H1 (cell line): ENCODE measurements around the gene PLXND1. TPM values are rescaled to one million over a fixed set of nuclear protein-coding genes. Genes with fewer than 3 reads are reported as not detected.

Source experiments
- CTCF ChIA-PET: fragments of 300-600 bp; sonication (Branson Sonifier 250); formaldehyde crosslinking; loops from one replicate; lab custom pipeline; 2021; ENCODE audit not compliant: partially characterized antibody; lab: Charles Lee
- POLR2A ChIA-PET: fragments of 300-600 bp; sonication (Branson Sonifier 250); formaldehyde crosslinking; loops from one replicate; lab custom pipeline; 2021; ENCODE audit warnings: inconsistent platforms; ENCODE audit not compliant: partially characterized antibody; lab: Charles Lee
- DNase-seq, 2 experiments: peaks; one replicate each; pipeline versions ENCODE4 v3.0.0 to v3.0.0-alpha.2; 2010 to 2022; ENCODE audit warnings: low spot score in 2 of 2, low read depth in 1 of 2, mixed read lengths in 1 of 2
- FAIRE-seq: peaks from 2 replicates; lab custom pipeline; 2011; peaks lifted over from hg19 to GRCh38; lab: Jason Lieb, UNC
- H2AFZ ChIP-seq: 2 replicates; pipeline ENCODE4 v1.8.1; 2012; ENCODE audit warnings: low read length, inconsistent platforms
- H2AK5ac ChIP-seq: 2 replicates; pipeline ENCODE4 v1.6.1; 2013; ENCODE audit warnings: low read depth, low read length
- H2BK120ac ChIP-seq: replicated peaks from 2 replicates; pipeline ENCODE3; 2013; ENCODE audit warnings: low read depth, low read length, inconsistent platforms
- H2BK12ac ChIP-seq: 2 replicates; pipeline ENCODE4 v1.6.1; 2013; ENCODE audit warnings: low read depth, low read length
- H2BK15ac ChIP-seq: 2 replicates; pipeline ENCODE4 v1.6.1; 2013; ENCODE audit warnings: low read length
- H2BK20ac ChIP-seq: 2 replicates; pipeline ENCODE4 v1.6.1; 2013; ENCODE audit warnings: low read length
- H2BK5ac ChIP-seq: 2 replicates; pipeline ENCODE4 v1.6.1; 2013; ENCODE audit warnings: low read depth, low read length
- H3K14ac ChIP-seq: 2 replicates; pipeline ENCODE4 v1.6.1; 2013; ENCODE audit warnings: inconsistent platforms; ENCODE audit not compliant: insufficient read length
- H3K18ac ChIP-seq: 2 replicates; pipeline ENCODE4 v1.6.1; 2013; ENCODE audit warnings: low read length; ENCODE audit errors: extremely low read depth
- H3K23ac ChIP-seq: 2 replicates; pipeline ENCODE4 v1.6.1; 2013; ENCODE audit warnings: inconsistent platforms; ENCODE audit not compliant: insufficient read length
- H3K23me2 ChIP-seq: 2 replicates; pipeline ENCODE4 v1.6.1; 2013; ENCODE audit warnings: low read depth, low read length
- H3K27ac ChIP-seq: 2 replicates; pipeline ENCODE4 v1.6.1; 2011; ENCODE audit warnings: low read depth, low read length, inconsistent platforms
- H3K27me3 ChIP-seq, 4 experiments: replicated peaks in 1 of 4; 1 replicate in 1 of 4; 2 replicates in 3 of 4; pipeline versions ENCODE4 v1.6.1 to v1.8.1; 2011 to 2013; ENCODE audit warnings: low read length in 3 of 4, mild to moderate bottlenecking in 3 of 4, inconsistent platforms in 2 of 4, mixed read lengths in 2 of 4, moderate library complexity in 1 of 4; ENCODE audit not compliant: control insufficient read depth in 3 of 4, insufficient read depth in 3 of 4; ENCODE audit errors: extremely low read depth in 1 of 4
- H3K36me3 ChIP-seq, 4 experiments: 2 replicates each; pipeline versions ENCODE4 v1.6.1 to v1.8.1; 2011 to 2013; ENCODE audit warnings: mild to moderate bottlenecking in 4 of 4, low read length in 3 of 4, moderate library complexity in 2 of 4, control low read depth in 1 of 4, inconsistent platforms in 1 of 4; ENCODE audit not compliant: insufficient read depth in 4 of 4, control insufficient read depth in 2 of 4
- H3K4ac ChIP-seq: replicated peaks from 2 replicates; pipeline ENCODE3; 2013; ENCODE audit warnings: low read length, low read depth, mixed read lengths, inconsistent platforms; ENCODE audit not compliant: insufficient read length
- H3K4me1 ChIP-seq, 4 experiments: replicated peaks in 1 of 4; 1 replicate in 1 of 4; 2 replicates in 3 of 4; pipeline versions ENCODE4 v1.6.1 to v1.8.1; 2011 to 2013; ENCODE audit warnings: low read length in 3 of 4, inconsistent platforms in 2 of 4, mixed read lengths in 1 of 4; ENCODE audit not compliant: insufficient read depth in 4 of 4, control insufficient read depth in 3 of 4
- H3K4me2 ChIP-seq, 2 experiments: 2 replicates each; pipeline versions ENCODE4 v1.6.1 to v1.8.1; 2011 to 2013; ENCODE audit warnings: low read depth in 2 of 2, low read length in 2 of 2, control low read depth in 1 of 2, inconsistent platforms in 1 of 2, mild to moderate bottlenecking in 1 of 2; ENCODE audit not compliant: insufficient read depth in 1 of 2
- H3K4me3 ChIP-seq, 4 experiments: fragments of 200-600, 300-600 bp in 1 of 4; sonication (generic), shearing (Covaris generic), sonication (Bioruptor Twin) in 1 of 4; 2 replicates each; pipeline versions ENCODE4 v1.5.1 to v1.8.1; 2011 to 2016; ENCODE audit warnings: low read length in 4 of 4, low read depth in 3 of 4, control low read depth in 2 of 4, inconsistent platforms in 2 of 4, mild to moderate bottlenecking in 2 of 4, mixed read lengths in 1 of 4, moderate library complexity in 1 of 4; ENCODE audit not compliant: insufficient read depth in 2 of 4; ENCODE audit errors: extremely low read depth in 1 of 4
- H3K56ac ChIP-seq: replicated peaks from 2 replicates; pipeline ENCODE3; 2013; ENCODE audit warnings: low read depth, mild to moderate bottlenecking, mixed read lengths, low read length, inconsistent platforms; ENCODE audit not compliant: insufficient read length
- H3K79me1 ChIP-seq: 2 replicates; pipeline ENCODE4 v1.6.1; 2013; ENCODE audit warnings: low read depth, low read length, control low read depth
- H3K79me2 ChIP-seq, 2 experiments: 2 replicates each; pipeline versions ENCODE4 v1.6.1 to v1.8.1; 2012 to 2013; ENCODE audit warnings: low read length in 2 of 2, mild to moderate bottlenecking in 2 of 2, inconsistent platforms in 1 of 2; ENCODE audit not compliant: insufficient read depth in 2 of 2, control insufficient read depth in 1 of 2
- H3K9ac ChIP-seq, 4 experiments: replicated peaks in 1 of 4; 1 replicate in 1 of 4; 2 replicates in 3 of 4; pipeline versions ENCODE4 v1.6.1 to v1.8.1; 2011 to 2013; ENCODE audit warnings: low read depth in 3 of 4, low read length in 3 of 4, control low read depth in 2 of 4, mild to moderate bottlenecking in 2 of 4, moderate library complexity in 2 of 4, inconsistent platforms in 1 of 4; ENCODE audit errors: extremely low read depth in 1 of 4
- H3K9me3 ChIP-seq, 2 experiments: 2 replicates each; pipeline versions ENCODE4 v1.6.1 to v1.8.1; 2012 to 2013; ENCODE audit warnings: mild to moderate bottlenecking in 2 of 2, moderate library complexity in 2 of 2, control low read depth in 1 of 2, inconsistent platforms in 1 of 2, low read depth in 1 of 2, low read length in 1 of 2, mixed read lengths in 1 of 2; ENCODE audit not compliant: insufficient read depth in 2 of 2
- H4K20me1 ChIP-seq, 2 experiments: replicated peaks in 1 of 2; 2 replicates each; pipeline versions ENCODE3 to v1.8.1; 2011 to 2013; ENCODE audit warnings: inconsistent platforms in 2 of 2, low read length in 2 of 2, mild to moderate bottlenecking in 1 of 2; ENCODE audit not compliant: insufficient read depth in 2 of 2, control insufficient read depth in 1 of 2
- H4K5ac ChIP-seq: 2 replicates; pipeline ENCODE4 v1.6.1; 2013; ENCODE audit warnings: low read length, low read depth, mixed read lengths, inconsistent platforms; ENCODE audit not compliant: insufficient read length
- H4K8ac ChIP-seq: 2 replicates; pipeline ENCODE4 v1.8.0; 2013; ENCODE audit warnings: mild to moderate bottlenecking, moderate library complexity, low read length, inconsistent platforms; ENCODE audit not compliant: insufficient read depth; ENCODE audit errors: extremely low read depth
- H4K91ac ChIP-seq: replicated peaks from 2 replicates; pipeline ENCODE3; 2013; ENCODE audit warnings: low read length, mixed read lengths, inconsistent platforms; ENCODE audit not compliant: insufficient read length
- BCL11A ChIP-seq, 2 experiments: IDR thresholded peaks; one replicate each; pipeline ENCODE4 v1.6.1; 2011; ENCODE audit warnings: low read depth in 2 of 2, low read length in 2 of 2, mild to moderate bottlenecking in 2 of 2
- BRCA1 ChIP-seq: IDR thresholded peaks from 2 replicates; pipeline ENCODE4 v1.6.1; 2012; ENCODE audit warnings: low read depth, low read length, improper control_type of control experiment
- EZH2 ChIP-seq: fragments of 200-600 bp; sonication (generic); IDR thresholded peaks from 2 replicates; pipeline ENCODE4 v1.7.1; 2012; ENCODE audit warnings: low read depth, mild to moderate bottlenecking, moderate library complexity, low read length, inconsistent platforms; ENCODE audit not compliant: severe bottlenecking
- FOSL1 ChIP-seq: IDR thresholded peaks from 2 replicates; pipeline ENCODE4 v1.6.1; 2011; ENCODE audit warnings: mild to moderate bottlenecking, low read depth, low read length, moderate library complexity; ENCODE audit not compliant: insufficient read depth
- GABPA ChIP-seq: IDR thresholded peaks from 2 replicates; pipeline ENCODE4 v1.6.1; 2011; ENCODE audit warnings: mild to moderate bottlenecking, low read length, moderate library complexity, borderline replicate concordance; ENCODE audit not compliant: insufficient read depth
- GTF2F1 ChIP-seq: IDR thresholded peaks from 2 replicates; pipeline ENCODE4 v1.6.1; 2012; ENCODE audit warnings: low read depth, low read length, improper control_type of control experiment, borderline replicate concordance
- RNF2 ChIP-seq: fragments of 200-900, 300-1000 bp; sonication (generic); IDR thresholded peaks from 2 replicates; pipeline ENCODE4 v1.7.1; 2016; ENCODE audit warnings: borderline replicate concordance, low read depth, mild to moderate bottlenecking, antibody characterized with exemption, low read length; ENCODE audit not compliant: poor library complexity, severe bottlenecking; ENCODE audit errors: missing control alignments
- SP1 ChIP-seq: IDR thresholded peaks from 2 replicates; pipeline ENCODE4 v1.6.1; 2011; ENCODE audit warnings: low read depth, low read length
- WGBS, 2 experiments: shearing (Covaris generic) in 1 of 2; methylation state at CpG; one replicate each; pipeline versions ENCODE4 v1.1.6 to v1.1.7; 2013 to 2015; ENCODE audit warnings: low lambda C conversion rate in 2 of 2, mixed read lengths in 2 of 2, inconsistent platforms in 1 of 2, low coverage in 1 of 2, missing lambda C conversion rate in 1 of 2; ENCODE audit not compliant: insufficient replicate concordance in 2 of 2, insufficient coverage in 1 of 2, insufficient read length in 1 of 2; ENCODE audit errors: extremely low coverage in 1 of 2, missing lambda C conversion rate in 1 of 2; 5-methylcytosine and 5-hydroxymethylcytosine counted together
- polyA plus RNA-seq, 7 experiments: library from polyadenylated mRNA; depleted of rRNA in 3 of 7; stranded (reverse) in 5 of 7; unstranded in 2 of 7; fragments of >200 nt in 5 of 7; fragments of 200-250 nt in 2 of 7; gene quantifications; 1 replicate in 5 of 7; 2 replicates in 1 of 7; 4 replicates in 1 of 7; pipeline versions ENCODE4 v1.2.1 to v1.2.3, GENCODE V29; 2011 to 2013; ENCODE audit warnings: missing spikeins in 2 of 7, mixed read lengths in 2 of 7
- total RNA-seq: library from RNA; stranded (reverse); fragmentation: NEBNext Ultra II Directional; extraction: Animal tissue kit (Norgen Biotek cat#: 25700); gene quantifications from 2 replicates; pipeline ENCODE4 v1.2.1, GENCODE V29; 2021
- TF ChIP-seq, protein P1 (sequence below): IDR thresholded peaks from 2 replicates; pipeline ENCODE4 v1.6.1; 2012; ENCODE audit warnings: low read length, inconsistent platforms
- TF ChIP-seq, protein P2 (sequence below): IDR thresholded peaks from 2 replicates; pipeline ENCODE4 v1.6.1; 2012; ENCODE audit warnings: inconsistent platforms
- TF ChIP-seq, protein P3 (sequence below): IDR thresholded peaks from 2 replicates; pipeline ENCODE4 v1.6.1; 2012; ENCODE audit warnings: inconsistent platforms

PLXND1 gene
- total and polyA plus RNA-seq, 2 of the 8 experiments (the other 6 are each of a cell fraction or from before 2014, with no cell fraction given) = 17.7 to 66.4 TPM

DNA sequence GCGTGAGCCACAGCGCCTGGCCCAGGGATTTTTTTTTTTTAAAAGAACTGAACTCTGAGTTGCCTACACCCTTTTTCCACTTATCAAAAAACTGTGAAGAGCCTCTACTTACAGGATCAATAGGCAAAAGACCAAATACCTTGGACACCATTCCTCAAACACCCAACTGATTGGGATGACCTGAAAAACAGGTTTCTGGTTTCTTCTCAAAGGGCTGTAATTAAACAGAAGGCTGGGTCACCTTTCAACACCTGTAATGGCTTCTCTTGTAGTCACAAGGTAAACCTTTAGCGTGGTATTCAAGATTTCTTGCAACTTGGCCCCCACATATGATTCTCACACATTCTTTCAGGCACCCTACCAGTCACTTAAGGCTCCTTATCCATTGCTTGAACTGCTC lies 38.4 kb upstream of the PLXND1 start:
- Histone ChIP-seq H3K4me1 (peaks cover 0 to 2% (median 0%) of the 10 kb centered on the region in 4 experiments; a peak in 1 of 7 replicates), H3K27me3 (no peaks in the 10 kb centered on the region), H2BK120ac (no peak overlapping the region), H3K4ac (no peak overlapping the region), H4K8ac (no peak overlapping the region), H2BK5ac (no peak overlapping the region), H4K20me1 (no peaks in the 10 kb centered on the region), H3K4me3 (no peak overlapping the region), H3K79me1 (no peaks in the 10 kb centered on the region), H2BK12ac (no peak overlapping the region), H3K9me3 (no peaks in the 10 kb centered on the region), H2AFZ (no peak overlapping the region), H2AK5ac (no peak overlapping the region), H3K14ac (no peak overlapping the region), H3K4me2 (no peak overlapping the region), H3K36me3 (no peaks in the 10 kb centered on the region), H3K18ac (no peak overlapping the region; the same call in 1 of the 2 replicates), H2BK15ac (no peak overlapping the region), H3K23ac (no peak overlapping the region), H2BK20ac (no peak overlapping the region), H3K56ac (no peak overlapping the region), H3K9ac (no peak overlapping the region), H3K23me2 (no peaks in the 10 kb centered on the region), H4K91ac (no peak overlapping the region), H3K79me2 (no peaks in the 10 kb centered on the region), H4K5ac (no peak overlapping the region), H3K27ac (no peak overlapping the region)
- POLR2A ChIA-PET = no interaction called here
- FAIRE-seq = no peak
- CTCF ChIA-PET = interaction anchor here (0.7 to 5.6 kb wide), 2 partner anchors 181 to 273 kb away, joined by 3 to 89 read pairs; no protein-coding TSS in a partner anchor
- DNase-seq = no peak
- 75% methylated on average over 3 of the region's 3 CpGs; no CpG with 5 or more reads in 1 of the 2 experiments for WGBS, 2 experiments
- TF ChIP-seq, protein P1, sequence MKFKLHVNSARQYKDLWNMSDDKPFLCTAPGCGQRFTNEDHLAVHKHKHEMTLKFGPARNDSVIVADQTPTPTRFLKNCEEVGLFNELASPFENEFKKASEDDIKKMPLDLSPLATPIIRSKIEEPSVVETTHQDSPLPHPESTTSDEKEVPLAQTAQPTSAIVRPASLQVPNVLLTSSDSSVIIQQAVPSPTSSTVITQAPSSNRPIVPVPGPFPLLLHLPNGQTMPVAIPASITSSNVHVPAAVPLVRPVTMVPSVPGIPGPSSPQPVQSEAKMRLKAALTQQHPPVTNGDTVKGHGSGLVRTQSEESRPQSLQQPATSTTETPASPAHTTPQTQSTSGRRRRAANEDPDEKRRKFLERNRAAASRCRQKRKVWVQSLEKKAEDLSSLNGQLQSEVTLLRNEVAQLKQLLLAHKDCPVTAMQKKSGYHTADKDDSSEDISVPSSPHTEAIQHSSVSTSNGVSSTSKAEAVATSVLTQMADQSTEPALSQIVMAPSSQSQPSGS = no peak
- TF ChIP-seq BCL11A (IDR thresholded peaks at IDR 0.05; ENCODE audit: low read depth in 2 of 2, low read length in 2 of 2) (no peak), GABPA (no peak), BRCA1 (no peak), FOSL1 (no peak), GTF2F1 (no peak), EZH2 (no peak), RNF2 (no peak), SP1 (no peak)
- TF ChIP-seq, protein P2, sequence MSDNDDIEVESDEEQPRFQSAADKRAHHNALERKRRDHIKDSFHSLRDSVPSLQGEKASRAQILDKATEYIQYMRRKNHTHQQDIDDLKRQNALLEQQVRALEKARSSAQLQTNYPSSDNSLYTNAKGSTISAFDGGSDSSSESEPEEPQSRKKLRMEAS = no peak
- TF ChIP-seq, protein P3, sequence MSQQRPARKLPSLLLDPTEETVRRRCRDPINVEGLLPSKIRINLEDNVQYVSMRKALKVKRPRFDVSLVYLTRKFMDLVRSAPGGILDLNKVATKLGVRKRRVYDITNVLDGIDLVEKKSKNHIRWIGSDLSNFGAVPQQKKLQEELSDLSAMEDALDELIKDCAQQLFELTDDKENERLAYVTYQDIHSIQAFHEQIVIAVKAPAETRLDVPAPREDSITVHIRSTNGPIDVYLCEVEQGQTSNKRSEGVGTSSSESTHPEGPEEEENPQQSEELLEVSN = no peak
